Sigmoid colon (tissue), 7 donors: ENCODE results near the gene CAMK1D. TPM values are rescaled to one million over a fixed set of nuclear protein-coding genes. Genes with fewer than 3 reads are reported as not detected.

Experiments
- DNase-seq: peaks from one replicate; pipeline ENCODE4 v3.0.0-alpha.2; 2019
- H3K27ac ChIP-seq, 4 donors: fragments of 200-600 bp; sonication (generic); one replicate each; pipeline ENCODE4 v1.5.1; 2016 to 2019; ENCODE audit warnings: mild to moderate bottlenecking in 1 of 4
- H3K27me3 ChIP-seq, 3 donors: fragments of 200-600 bp; sonication (generic); one replicate each; pipeline ENCODE4 v1.5.1; 2019; ENCODE audit warnings: mild to moderate bottlenecking in 1 of 3
- H3K36me3 ChIP-seq, 4 donors: fragments of 200-600 bp; sonication (generic); one replicate each; pipeline ENCODE4 v1.5.1; 2016 to 2019
- H3K4me1 ChIP-seq, 4 donors: fragments of 200-600 bp; sonication (generic); one replicate each; pipeline ENCODE4 v1.5.1; 2017 to 2019
- H3K4me3 ChIP-seq, 4 donors: fragments of 200-600 bp; sonication (generic); one replicate each; pipeline ENCODE4 v1.5.1; 2017 to 2019; ENCODE audit warnings: mild to moderate bottlenecking in 2 of 4, moderate library complexity in 1 of 4
- H3K9me3 ChIP-seq, 4 donors: fragments of 200-600 bp in 3 of 4; sonication (generic) in 3 of 4; one replicate each; pipeline versions ENCODE4 v1.5.1 to v1.6.1; 2013 to 2019
- EP300 ChIP-seq, 4 donors: sonication (generic); formaldehyde crosslinking; IDR thresholded peaks; one replicate each; pipeline ENCODE4 v1.6.1; 2017; ENCODE audit warnings: antibody characterized with exemption in 4 of 4
- POLR2A ChIP-seq, 2 donors: fragments of 450-650 bp; IDR thresholded peaks; one replicate each; pipeline ENCODE4 v1.6.1; 2016; ENCODE audit warnings: antibody characterized with exemption in 2 of 2, mild to moderate bottlenecking in 2 of 2, moderate library complexity in 2 of 2
- POLR2AphosphoS5 ChIP-seq, 4 donors: sonication (generic); formaldehyde crosslinking; IDR thresholded peaks; one replicate each; pipeline ENCODE4 v1.6.1; 2017; ENCODE audit warnings: antibody characterized with exemption in 4 of 4
- WGBS, 2 donors: extraction: QIAGEN DNeasy Blood & Tissue Kit; methylation state at CpG; one replicate each; pipeline ENCODE4 v1.1.7; 2013; 5-methylcytosine and 5-hydroxymethylcytosine counted together
- intact Hi-C: fragments of 100-400 bp; cut with DNase I; formaldehyde crosslinking; loops from one replicate; pipeline ENCODE4 v1.15.1; 2023
- polyA plus RNA-seq, 3 donors: library from polyadenylated mRNA; stranded (reverse); fragments of 200-250 nt; gene quantifications; one replicate each; pipeline ENCODE4 v1.2.3, GENCODE V29; 2013
- total RNA-seq, 4 donors: library from RNA; depleted of rRNA; stranded (reverse); fragments of >200 nt; gene quantifications; one replicate each; pipeline ENCODE4 v1.1.0, GENCODE V29; 2016
- TF ChIP-seq, protein P1 (sequence below), 4 experiments: fragments of 450-650 bp in 3 of 4; fragments of 200-600 bp in 1 of 4; IDR thresholded peaks; one replicate each; pipeline ENCODE4 v1.5.1; 2016 to 2019; ENCODE audit warnings: antibody characterized with exemption in 4 of 4, mild to moderate bottlenecking in 3 of 4, moderate library complexity in 2 of 4
- donor health status: healthy with polysubstance abuse.
- donor health status: Bipolar disorder and iron deficiency.
- donor health status: healthy.

The CAMK1D gene
- total and polyA plus RNA-seq, 7 donors: 7.2 to 11.5 (median 8.6) TPM

- Histone ChIP-seq H3K9me3 (no peaks in the 10 kb centered on the region), H3K27ac (no peak overlapping the region), H3K36me3 (no peaks in the 10 kb centered on the region), H3K4me3 (no peak overlapping the region), H3K4me1 (peaks cover 0 to 25% (median 21%) of the 10 kb centered on the region in 4 donors), H3K27me3 (no peaks in the 10 kb centered on the region)
- 72 to 89% methylated on average over 8 of the region's 8 CpGs for WGBS, 2 donors
- intact Hi-C loops: no loop called here
- no peak for TF ChIP-seq POLR2AphosphoS5 (IDR thresholded peaks at IDR 0.05)
- TF ChIP-seq EP300 (IDR thresholded peaks at IDR 0.05): no peak
- TF ChIP-seq, protein P1, sequence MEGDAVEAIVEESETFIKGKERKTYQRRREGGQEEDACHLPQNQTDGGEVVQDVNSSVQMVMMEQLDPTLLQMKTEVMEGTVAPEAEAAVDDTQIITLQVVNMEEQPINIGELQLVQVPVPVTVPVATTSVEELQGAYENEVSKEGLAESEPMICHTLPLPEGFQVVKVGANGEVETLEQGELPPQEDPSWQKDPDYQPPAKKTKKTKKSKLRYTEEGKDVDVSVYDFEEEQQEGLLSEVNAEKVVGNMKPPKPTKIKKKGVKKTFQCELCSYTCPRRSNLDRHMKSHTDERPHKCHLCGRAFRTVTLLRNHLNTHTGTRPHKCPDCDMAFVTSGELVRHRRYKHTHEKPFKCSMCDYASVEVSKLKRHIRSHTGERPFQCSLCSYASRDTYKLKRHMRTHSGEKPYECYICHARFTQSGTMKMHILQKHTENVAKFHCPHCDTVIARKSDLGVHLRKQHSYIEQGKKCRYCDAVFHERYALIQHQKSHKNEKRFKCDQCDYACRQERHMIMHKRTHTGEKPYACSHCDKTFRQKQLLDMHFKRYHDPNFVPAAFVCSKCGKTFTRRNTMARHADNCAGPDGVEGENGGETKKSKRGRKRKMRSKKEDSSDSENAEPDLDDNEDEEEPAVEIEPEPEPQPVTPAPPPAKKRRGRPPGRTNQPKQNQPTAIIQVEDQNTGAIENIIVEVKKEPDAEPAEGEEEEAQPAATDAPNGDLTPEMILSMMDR (IDR thresholded peaks at IDR 0.05): no peak
- TF ChIP-seq POLR2A (IDR thresholded peaks at IDR 0.05): no peak
- DNase-seq: no peak
Measured at GRCh38 chr10:12394241-12395033, 45.1 kb downstream of the CAMK1D start.

DNA sequence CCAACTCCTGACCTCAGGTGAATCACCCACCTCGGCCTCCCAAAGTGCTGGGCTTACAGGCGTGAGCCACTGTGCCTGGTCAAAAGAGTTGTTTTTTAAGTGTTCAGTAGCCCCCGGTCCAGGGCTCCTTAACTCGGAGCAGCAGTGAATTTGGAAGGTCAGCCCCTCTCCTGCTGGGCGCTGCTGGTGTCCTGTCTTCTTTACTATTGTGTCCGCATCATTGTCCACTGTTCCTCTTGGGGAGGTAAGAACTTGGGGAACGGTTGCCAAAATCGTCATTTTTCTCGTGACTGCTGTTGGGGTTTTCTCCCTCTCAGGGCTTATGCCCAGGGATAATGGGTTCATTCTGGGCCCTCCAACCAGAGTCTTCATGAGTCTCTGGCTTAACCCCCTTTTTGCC lies 46.7 kb downstream of the CAMK1D start:
- DNase-seq: no peak
- intact Hi-C loops: no loop called here
- Histone ChIP-seq H3K4me3 (no peak overlapping the region), H3K36me3 (no peaks in the 10 kb centered on the region), H3K27me3 (no peaks in the 10 kb centered on the region), H3K27ac (no peak overlapping the region), H3K4me1 (peaks cover 0 to 25% (median 8%) of the 10 kb centered on the region in 4 donors), H3K9me3 (no peaks in the 10 kb centered on the region)
- 95 to 96% methylated on average over 9 of the region's 9 CpGs for WGBS, 2 donors
- TF ChIP-seq, protein P1 (IDR thresholded peaks at IDR 0.05): no peak
- TF ChIP-seq POLR2AphosphoS5 (IDR thresholded peaks at IDR 0.05): no peak
- TF ChIP-seq POLR2A (IDR thresholded peaks at IDR 0.05): no peak
- TF ChIP-seq EP300 (IDR thresholded peaks at IDR 0.05): no peak

GRCh38 chr10:12396567-12396966 lies 47.2 kb downstream of the CAMK1D start:
- Histone ChIP-seq H3K4me1 (peaks cover 0 to 21% (median 4%) of the 10 kb centered on the region in 4 donors), H3K4me3 (no peak overlapping the region), H3K27ac (peak overlapping the region in 2 of 4 donors; percentile 21 to 59), H3K9me3 (no peaks in the 10 kb centered on the region), H3K27me3 (no peaks in the 10 kb centered on the region), H3K36me3 (no peaks in the 10 kb centered on the region)
- 84 to 89% methylated on average over 6 of the region's 6 CpGs for WGBS, 2 donors
- intact Hi-C loops: no loop called here
- DNase-seq: no peak
- TF ChIP-seq, protein P1 (IDR thresholded peaks at IDR 0.05): no peak
- TF ChIP-seq EP300 (IDR thresholded peaks at IDR 0.05) (no peak), POLR2A (IDR thresholded peaks at IDR 0.05) (no peak), POLR2AphosphoS5 (IDR thresholded peaks at IDR 0.05) (no peak)

DNA sequence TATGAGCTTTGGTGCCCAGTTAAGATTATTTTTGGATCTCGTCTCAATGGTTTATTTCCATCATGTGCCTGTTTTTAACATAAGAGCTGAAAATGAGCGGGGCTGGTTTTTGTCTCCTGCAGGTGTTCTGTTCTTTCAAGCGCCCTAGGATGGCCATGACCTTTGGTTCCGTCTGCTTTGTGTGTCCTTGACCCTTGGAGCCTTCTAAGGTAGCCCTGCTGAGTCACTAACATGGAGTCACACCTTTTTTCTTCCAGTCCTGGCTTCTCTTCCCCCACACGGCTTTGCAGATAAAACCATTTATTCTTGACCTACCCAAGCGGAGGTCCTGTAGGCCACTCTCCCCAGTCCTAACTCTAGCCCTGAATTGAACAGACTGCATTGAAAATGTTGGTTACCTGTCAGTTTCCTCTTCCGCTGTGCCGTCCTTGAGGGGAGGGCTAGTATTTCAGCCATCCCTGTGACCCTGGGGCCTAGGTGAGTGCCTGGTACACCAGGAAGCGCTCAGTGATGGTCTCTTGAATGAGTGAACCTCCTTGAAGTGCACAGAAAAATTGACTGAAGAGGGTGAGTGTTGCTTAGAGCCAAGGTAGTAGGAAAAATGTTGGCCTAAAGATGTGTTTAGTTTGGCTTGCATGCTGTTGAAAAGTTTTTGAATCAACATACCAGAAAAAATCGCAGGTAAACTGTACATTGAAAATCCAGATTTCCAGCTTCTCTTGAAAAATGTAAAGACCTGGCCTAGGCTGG lies 48.0 kb downstream of the CAMK1D start:
- no peaks in the 10 kb centered on the region for H3K36me3 ChIP-seq
- H3K9me3 ChIP-seq: no peaks in the 10 kb centered on the region
- WGBS, 2 donors: 88 to 94% methylated on average over 10 of the region's 10 CpGs
- TF ChIP-seq, protein P1 (IDR thresholded peaks at IDR 0.05): no peak
- TF ChIP-seq POLR2A (IDR thresholded peaks at IDR 0.05): no peak
- TF ChIP-seq EP300 (IDR thresholded peaks at IDR 0.05): no peak
- TF ChIP-seq POLR2AphosphoS5 (IDR thresholded peaks at IDR 0.05): no peak
- peaks cover 0 to 22% (median 3%) of the 10 kb centered on the region in 4 donors for H3K4me1 ChIP-seq
- H3K27me3 ChIP-seq: no peaks in the 10 kb centered on the region
- H3K4me3 ChIP-seq: no peak overlapping the region
- H3K27ac ChIP-seq: peak overlapping the region in 2 of 4 donors; percentile 21 to 59
- intact Hi-C loops: no loop called here
- DNase-seq: no peak
